BJ (cell line): ENCODE results near the gene TMIGD3. TPM values are rescaled to one million over a fixed set of nuclear protein-coding genes. Genes with fewer than 3 reads are reported as not detected.

Experiments used
- CTCF ChIA-PET: fragments of 350-600 bp; formaldehyde crosslinking; extraction: SDS; loops from one replicate; lab custom pipeline; 2021; ENCODE audit warnings: antibody characterized with exemption, inconsistent platforms; lab: Yijun Ruan, JAX
- POLR2A ChIA-PET: fragments of 300-600 bp; sonication (Branson Sonifier 250); formaldehyde crosslinking; extraction: SDS; loops from one replicate; lab custom pipeline; 2021; ENCODE audit warnings: antibody characterized with exemption; lab: Charles Lee
- DNase-seq: peaks from one replicate; pipeline ENCODE4 v3.0.0-alpha.2; 2011; ENCODE audit warnings: low read depth
- H3K27me3 ChIP-seq: 2 replicates; pipeline ENCODE4 v1.6.0; 2011; ENCODE audit warnings: low read length; ENCODE audit not compliant: control insufficient read depth, insufficient read depth
- H3K36me3 ChIP-seq: 2 replicates; pipeline ENCODE4 v1.5.1; 2011; ENCODE audit warnings: low read length; ENCODE audit not compliant: control insufficient read depth, insufficient read depth
- H3K4me3 ChIP-seq: 2 replicates; pipeline ENCODE4 v1.5.1; 2011; ENCODE audit warnings: low read depth, mild to moderate bottlenecking, control low read depth, low read length
- CTCF ChIP-seq: IDR thresholded peaks from 2 replicates; pipeline ENCODE4 v1.5.1; 2011; ENCODE audit warnings: low read depth, mild to moderate bottlenecking, control low read depth, inconsistent platforms, low read length, moderate library complexity; ENCODE audit not compliant: insufficient read depth
- polyA plus RNA-seq: library from polyadenylated mRNA; depleted of rRNA; stranded (reverse); fragments of >200 nt; gene quantifications from 2 replicates; pipeline ENCODE4 v1.2.3, GENCODE V29; 2011

The TMIGD3 gene
- polyA plus RNA-seq, 1 experiment = not detected

- no peaks in the 10 kb centered on the region for H3K27me3 ChIP-seq
- DNase-seq = no peak
- ChIA-PET POLR2A (interaction anchor here (0.7 kb wide), 1 partner anchor 483 kb away, joined by 3 read pairs; no protein-coding TSS in a partner anchor), CTCF (interaction anchor here (1.8 kb wide), 1 partner anchor 11 kb away, joined by 8 read pairs; no protein-coding TSS in a partner anchor)
- no peak overlapping the region for H3K4me3 ChIP-seq
- peaks cover 3% of the 10 kb centered on the region for H3K36me3 ChIP-seq
- TF ChIP-seq CTCF = no peak
Measured at GRCh38 chr1:111446967-111447892, 56.2 kb downstream of the TMIGD3 start.

GRCh38 chr1:111446546-111446945, 56.9 kb downstream of the TMIGD3 start:
- no peak for DNase-seq
- CTCF ChIA-PET = no interaction called here
- no peak for TF ChIP-seq CTCF
- Histone ChIP-seq H3K27me3 (no peaks in the 10 kb centered on the region), H3K36me3 (peaks cover 8% of the 10 kb centered on the region), H3K4me3 (no peak overlapping the region)
- POLR2A ChIA-PET = no interaction called here

DNA sequence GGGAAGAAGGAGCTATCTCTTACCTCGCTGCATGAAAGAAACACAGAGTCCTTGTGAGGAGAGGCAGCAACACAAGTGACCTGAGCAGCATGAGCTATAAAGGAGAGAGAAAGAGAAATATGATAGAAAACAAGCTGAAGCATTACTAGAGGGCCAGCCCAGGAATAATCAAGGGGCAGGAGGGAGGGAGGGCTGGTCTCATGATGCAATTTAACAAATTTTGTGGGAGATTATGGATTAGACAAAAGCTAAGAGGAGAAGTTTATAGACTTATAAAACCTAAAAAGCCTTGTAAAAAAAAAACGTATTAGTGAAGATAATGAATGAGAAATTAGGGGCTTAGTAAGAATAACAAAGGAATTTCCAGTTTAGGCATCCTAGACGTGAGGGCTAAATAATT, 59.4 kb downstream of the TMIGD3 start:
- TF ChIP-seq CTCF = no peak
- no peak for DNase-seq
- ChIA-PET CTCF (no interaction called here), POLR2A (no interaction called here)
- no peak overlapping the region for H3K4me3 ChIP-seq
- H3K27me3 ChIP-seq = no peaks in the 10 kb centered on the region
- peaks cover 13% of the 10 kb centered on the region for H3K36me3 ChIP-seq

- H3K36me3 ChIP-seq = peaks cover 13% of the 10 kb centered on the region
- POLR2A ChIA-PET = no interaction called here
Measured at GRCh38 chr1:111442457-111442856, 61.0 kb downstream of the TMIGD3 start.

More at GRCh38 chr1:111442457-111442856, 61.0 kb downstream of the TMIGD3 start:
- Histone ChIP-seq H3K27me3 (no peaks in the 10 kb centered on the region), H3K4me3 (no peak overlapping the region)
- DNase-seq = no peak
- CTCF ChIA-PET = interaction anchor here (0.8 kb wide), 1 partner anchor 43 kb away, joined by 3 read pairs; no protein-coding TSS in a partner anchor
- TF ChIP-seq CTCF = no peak
